Glutamatergic neuron (in vitro differentiated cells): ENCODE results near the gene UBE2E1. TPM values are rescaled to one million over a fixed set of nuclear protein-coding genes. Genes with fewer than 3 reads are reported as not detected.

Source experiments
- DNase-seq: peaks from one replicate; pipeline ENCODE4 v3.0.0; 2022
- H3K27ac Mint-ChIP-seq: one replicate; pipeline ENCODE4 v1.8.0; 2020; ENCODE audit warnings: mild to moderate bottlenecking, mixed read lengths, inconsistent platforms; ENCODE audit not compliant: unreplicated experiment
- H3K27me3 Mint-ChIP-seq: one replicate; pipeline ENCODE4 v1.8.0; 2020; ENCODE audit warnings: mild to moderate bottlenecking, moderate library complexity, mixed read lengths, inconsistent platforms; ENCODE audit not compliant: unreplicated experiment
- H3K36me3 Mint-ChIP-seq: one replicate; pipeline ENCODE4 v1.8.0; 2020; ENCODE audit warnings: mild to moderate bottlenecking, mixed read lengths, inconsistent platforms; ENCODE audit not compliant: unreplicated experiment
- H3K4me1 Mint-ChIP-seq: one replicate; pipeline ENCODE4 v1.8.0; 2020; ENCODE audit warnings: mild to moderate bottlenecking, low read depth, mixed read lengths, inconsistent platforms; ENCODE audit not compliant: unreplicated experiment
- H3K4me3 Mint-ChIP-seq: one replicate; pipeline ENCODE4 v1.8.0; 2020; ENCODE audit warnings: mild to moderate bottlenecking, mixed read lengths, inconsistent platforms; ENCODE audit not compliant: unreplicated experiment
- H3K9me3 Mint-ChIP-seq: one replicate; pipeline ENCODE4 v1.8.0; 2020; ENCODE audit warnings: mild to moderate bottlenecking, moderate library complexity, mixed read lengths, inconsistent platforms; ENCODE audit not compliant: unreplicated experiment
- total RNA-seq: library from RNA; stranded (reverse); fragmentation: NEBNext Ultra II Directional; extraction: Animal tissue kit (Norgen Biotek cat#: 25700); gene quantifications from one replicate; pipeline ENCODE4 v1.2.1, GENCODE V29; 2021; ENCODE audit not compliant: unreplicated experiment
- TF ChIP-seq, protein P1 (sequence below): fragments of 200-600 bp; sonication (generic); IDR thresholded peaks from one replicate; pipeline ENCODE4 v1.5.0; 2021; ENCODE audit not compliant: partially characterized antibody, unreplicated experiment

Gene UBE2E1
- total RNA-seq, 1 donor from 2014 or later, result 74.2 TPM

DNA sequence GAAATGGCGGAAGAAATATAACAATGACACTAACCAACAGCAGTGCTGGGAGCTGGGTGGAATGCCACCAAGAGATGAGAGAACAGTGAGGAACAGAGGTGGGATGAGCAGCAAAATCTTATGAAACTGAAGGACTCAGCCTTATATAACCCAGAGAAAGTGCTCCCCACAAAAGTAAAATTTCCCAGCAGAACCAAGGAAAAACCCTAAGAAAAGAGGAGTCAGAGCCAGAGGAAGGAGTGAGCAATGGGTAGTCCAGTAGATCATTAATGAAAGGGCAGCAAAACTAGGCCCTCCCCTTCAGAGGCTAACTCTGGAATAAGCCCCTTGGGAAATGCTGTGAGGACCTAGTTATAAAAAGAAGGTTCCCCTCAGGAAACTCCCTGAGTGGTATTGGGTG, 24.7 kb upstream of the UBE2E1 start:
- Mint-ChIP-seq H3K9me3 (peaks cover 2% of the 10 kb centered on the region), H3K27ac (no peak overlapping the region), H3K36me3 (no peaks in the 10 kb centered on the region), H3K4me3 (no peak overlapping the region), H3K27me3 (peaks cover 9% of the 10 kb centered on the region), H3K4me1 (peaks cover 13% of the 10 kb centered on the region)
- no peak for DNase-seq
- TF ChIP-seq, protein P1, sequence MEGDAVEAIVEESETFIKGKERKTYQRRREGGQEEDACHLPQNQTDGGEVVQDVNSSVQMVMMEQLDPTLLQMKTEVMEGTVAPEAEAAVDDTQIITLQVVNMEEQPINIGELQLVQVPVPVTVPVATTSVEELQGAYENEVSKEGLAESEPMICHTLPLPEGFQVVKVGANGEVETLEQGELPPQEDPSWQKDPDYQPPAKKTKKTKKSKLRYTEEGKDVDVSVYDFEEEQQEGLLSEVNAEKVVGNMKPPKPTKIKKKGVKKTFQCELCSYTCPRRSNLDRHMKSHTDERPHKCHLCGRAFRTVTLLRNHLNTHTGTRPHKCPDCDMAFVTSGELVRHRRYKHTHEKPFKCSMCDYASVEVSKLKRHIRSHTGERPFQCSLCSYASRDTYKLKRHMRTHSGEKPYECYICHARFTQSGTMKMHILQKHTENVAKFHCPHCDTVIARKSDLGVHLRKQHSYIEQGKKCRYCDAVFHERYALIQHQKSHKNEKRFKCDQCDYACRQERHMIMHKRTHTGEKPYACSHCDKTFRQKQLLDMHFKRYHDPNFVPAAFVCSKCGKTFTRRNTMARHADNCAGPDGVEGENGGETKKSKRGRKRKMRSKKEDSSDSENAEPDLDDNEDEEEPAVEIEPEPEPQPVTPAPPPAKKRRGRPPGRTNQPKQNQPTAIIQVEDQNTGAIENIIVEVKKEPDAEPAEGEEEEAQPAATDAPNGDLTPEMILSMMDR, result no peak

DNA sequence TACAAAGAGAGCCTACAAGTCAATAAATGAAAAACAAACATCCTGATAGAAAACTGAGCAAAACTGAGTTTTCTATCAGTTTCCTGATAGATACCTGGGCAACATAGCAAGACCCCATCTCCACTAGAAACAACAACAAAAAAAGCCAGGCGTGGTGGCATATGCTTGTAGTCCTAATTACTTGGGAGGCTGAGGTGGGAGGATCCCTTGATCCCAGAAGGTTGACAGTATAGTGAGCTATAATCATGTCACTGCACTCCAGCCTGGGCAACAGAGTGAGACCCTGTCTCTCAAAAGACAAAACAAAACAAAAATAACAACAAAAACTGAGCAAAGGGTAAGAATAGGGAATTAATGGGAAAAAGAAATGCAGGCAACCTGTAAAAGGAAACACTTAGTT, 23.9 kb upstream of the UBE2E1 start:
- no peak for DNase-seq
- Mint-ChIP-seq H3K27me3 (peaks cover 7% of the 10 kb centered on the region), H3K27ac (no peak overlapping the region), H3K9me3 (peaks cover 2% of the 10 kb centered on the region), H3K4me3 (no peak overlapping the region), H3K36me3 (no peaks in the 10 kb centered on the region), H3K4me1 (peaks cover 4% of the 10 kb centered on the region)
- TF ChIP-seq, protein P1, result no peak

DNA sequence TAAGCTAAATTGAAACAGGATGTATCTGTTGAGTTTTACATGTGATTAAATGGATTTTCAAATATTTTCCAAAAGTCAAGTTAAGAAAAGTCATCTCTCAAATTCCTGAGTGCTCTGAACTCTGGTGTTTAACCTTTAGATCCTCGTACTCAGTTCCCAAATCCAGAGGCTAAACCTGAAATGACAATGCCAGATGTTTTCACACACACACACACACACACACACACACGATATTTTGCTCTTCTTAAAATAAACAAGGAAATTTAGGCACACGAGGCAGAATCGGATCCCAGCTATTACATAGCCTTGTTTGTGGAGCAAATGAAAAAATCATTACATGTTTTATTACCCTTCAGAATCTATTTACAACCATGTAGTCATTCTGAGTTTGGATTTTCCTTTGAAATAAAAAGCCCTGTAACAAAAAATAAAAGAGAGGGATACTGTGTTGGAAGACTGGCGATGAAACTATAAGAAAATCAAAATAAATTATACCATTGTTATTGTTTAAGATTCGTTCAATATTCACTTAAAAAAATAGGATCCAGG, 20.6 kb upstream of the UBE2E1 start:
- no peak for DNase-seq
- Mint-ChIP-seq H3K36me3 (no peaks in the 10 kb centered on the region), H3K27me3 (peaks cover 8% of the 10 kb centered on the region), H3K4me1 (no peaks in the 10 kb centered on the region), H3K4me3 (no peak overlapping the region), H3K9me3 (peaks cover 2% of the 10 kb centered on the region), H3K27ac (no peak overlapping the region)
- TF ChIP-seq, protein P1, result no peak

DNA sequence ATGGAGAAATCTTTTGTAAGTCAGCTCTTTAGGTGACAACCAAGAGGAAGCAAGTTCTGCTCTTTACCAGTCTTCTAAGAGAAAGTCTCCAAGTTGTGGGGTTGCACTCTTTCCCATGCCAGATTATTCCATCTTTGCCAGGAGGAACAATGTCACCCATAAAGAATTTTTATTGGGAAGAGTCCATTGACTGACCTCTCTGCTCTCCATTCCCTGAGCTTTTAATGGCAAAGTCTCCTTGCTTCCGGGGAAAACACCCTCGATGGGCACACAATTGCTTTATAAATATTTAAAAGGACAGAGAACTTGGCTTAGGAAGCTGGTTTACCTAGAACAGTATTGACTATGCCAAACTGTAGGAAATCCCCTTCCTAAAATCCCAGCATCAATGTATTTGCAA, 19.9 kb upstream of the UBE2E1 start:
- Mint-ChIP-seq H3K4me1 (no peaks in the 10 kb centered on the region), H3K27me3 (peaks cover 6% of the 10 kb centered on the region), H3K9me3 (peaks cover 2% of the 10 kb centered on the region), H3K4me3 (no peak overlapping the region), H3K36me3 (no peaks in the 10 kb centered on the region), H3K27ac (no peak overlapping the region)
- DNase-seq, result no peak
- TF ChIP-seq, protein P1, result no peak

DNA sequence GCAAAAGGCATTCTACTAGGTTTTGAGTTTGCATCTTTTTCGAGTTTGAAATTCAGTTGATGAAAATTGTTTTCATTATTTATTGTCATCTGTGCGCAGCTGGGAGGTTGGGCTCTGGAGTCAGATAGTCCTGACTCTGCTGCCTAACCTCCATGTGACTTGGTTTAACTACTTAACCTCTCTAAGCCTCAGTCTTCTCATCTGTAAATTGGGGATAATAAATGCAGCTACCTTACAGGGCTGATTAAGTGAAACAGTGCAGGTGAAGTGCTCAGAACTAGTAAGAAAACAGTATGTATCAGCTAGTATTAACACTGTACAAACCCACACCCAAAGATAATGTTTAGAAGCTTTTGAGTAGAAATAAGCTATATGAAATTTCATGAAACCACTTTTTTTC, 14.1 kb upstream of the UBE2E1 start:
- no peaks in the 10 kb centered on the region for H3K36me3 Mint-ChIP-seq

More for the DNA sequence above, 14.1 kb upstream of the UBE2E1 start:
- no peak overlapping the region for H3K4me3 Mint-ChIP-seq
- H3K27ac Mint-ChIP-seq, result no peak overlapping the region
- no peaks in the 10 kb centered on the region for H3K9me3 Mint-ChIP-seq
- peaks cover 2% of the 10 kb centered on the region for H3K27me3 Mint-ChIP-seq
- TF ChIP-seq, protein P1, result no peak
- no peak for DNase-seq
- H3K4me1 Mint-ChIP-seq, result peaks cover 2% of the 10 kb centered on the region
